BJ (cell line): Measurements from ENCODE around the gene ZMYND8. TPM values are rescaled to one million over a fixed set of nuclear protein-coding genes. Genes with fewer than 3 reads are reported as not detected.
A peak's percentile ranks its signal among the peaks of the same experiment; 100 is the strongest.

ENCODE experiments used
- CTCF ChIA-PET: fragments of 350-600 bp; formaldehyde crosslinking; extraction: SDS; loops from one replicate; lab custom pipeline; 2021; ENCODE audit warnings: antibody characterized with exemption, inconsistent platforms; lab: Yijun Ruan, JAX
- POLR2A ChIA-PET: fragments of 300-600 bp; sonication (Branson Sonifier 250); formaldehyde crosslinking; extraction: SDS; loops from one replicate; lab custom pipeline; 2021; ENCODE audit warnings: antibody characterized with exemption; lab: Charles Lee
- DNase-seq: peaks from one replicate; pipeline ENCODE4 v3.0.0-alpha.2; 2011; ENCODE audit warnings: low read depth
- H3K27me3 ChIP-seq: 2 replicates; pipeline ENCODE4 v1.6.0; 2011; ENCODE audit warnings: low read length; ENCODE audit not compliant: control insufficient read depth, insufficient read depth
- H3K36me3 ChIP-seq: 2 replicates; pipeline ENCODE4 v1.5.1; 2011; ENCODE audit warnings: low read length; ENCODE audit not compliant: control insufficient read depth, insufficient read depth
- H3K4me3 ChIP-seq: 2 replicates; pipeline ENCODE4 v1.5.1; 2011; ENCODE audit warnings: low read depth, mild to moderate bottlenecking, control low read depth, low read length
- polyA plus RNA-seq: library from polyadenylated mRNA; depleted of rRNA; stranded (reverse); fragments of >200 nt; gene quantifications from 2 replicates; pipeline ENCODE4 v1.2.3, GENCODE V29; 2011
- TF ChIP-seq, protein P1 (sequence below): IDR thresholded peaks from 2 replicates; pipeline ENCODE4 v1.5.1; 2011; ENCODE audit warnings: low read depth, mild to moderate bottlenecking, control low read depth, inconsistent platforms, low read length, moderate library complexity; ENCODE audit not compliant: insufficient read depth

ZMYND8 gene
- polyA plus RNA-seq, 1 experiment, result 12.7 TPM

DNA sequence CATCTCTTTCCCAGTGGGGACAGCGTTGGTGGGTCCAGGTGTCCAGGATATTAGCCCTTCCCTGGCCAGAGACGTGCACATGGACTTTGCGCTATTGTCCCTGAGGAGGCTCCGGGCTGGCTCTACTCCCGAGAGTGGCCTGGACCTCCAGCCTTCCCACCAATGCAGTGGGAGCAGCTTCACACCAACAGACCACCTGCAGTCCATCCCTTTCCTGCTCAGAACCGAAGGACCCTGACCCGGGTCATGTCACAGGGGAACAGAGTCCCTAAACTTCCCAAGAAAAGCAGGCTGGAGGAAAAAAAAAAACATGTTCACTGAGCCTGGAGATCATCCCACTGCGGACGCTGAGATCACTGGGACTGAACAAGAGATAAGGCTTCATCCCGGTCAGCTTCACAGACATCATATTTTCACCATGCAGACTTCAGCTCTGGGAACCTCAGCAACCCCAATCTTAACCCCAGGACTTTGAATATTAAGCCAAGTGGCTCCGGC is 18.3 kb downstream of the ZMYND8 start:
- Histone ChIP-seq H3K36me3 (no peaks in the 10 kb centered on the region), H3K27me3 (no peaks in the 10 kb centered on the region), H3K4me3 (no peak overlapping the region)
- CTCF ChIA-PET, result interaction anchor here (1.8 kb wide), 1 partner anchor 14 kb away, joined by 9 read pairs; no protein-coding TSS in a partner anchor
- TF ChIP-seq, protein P1, sequence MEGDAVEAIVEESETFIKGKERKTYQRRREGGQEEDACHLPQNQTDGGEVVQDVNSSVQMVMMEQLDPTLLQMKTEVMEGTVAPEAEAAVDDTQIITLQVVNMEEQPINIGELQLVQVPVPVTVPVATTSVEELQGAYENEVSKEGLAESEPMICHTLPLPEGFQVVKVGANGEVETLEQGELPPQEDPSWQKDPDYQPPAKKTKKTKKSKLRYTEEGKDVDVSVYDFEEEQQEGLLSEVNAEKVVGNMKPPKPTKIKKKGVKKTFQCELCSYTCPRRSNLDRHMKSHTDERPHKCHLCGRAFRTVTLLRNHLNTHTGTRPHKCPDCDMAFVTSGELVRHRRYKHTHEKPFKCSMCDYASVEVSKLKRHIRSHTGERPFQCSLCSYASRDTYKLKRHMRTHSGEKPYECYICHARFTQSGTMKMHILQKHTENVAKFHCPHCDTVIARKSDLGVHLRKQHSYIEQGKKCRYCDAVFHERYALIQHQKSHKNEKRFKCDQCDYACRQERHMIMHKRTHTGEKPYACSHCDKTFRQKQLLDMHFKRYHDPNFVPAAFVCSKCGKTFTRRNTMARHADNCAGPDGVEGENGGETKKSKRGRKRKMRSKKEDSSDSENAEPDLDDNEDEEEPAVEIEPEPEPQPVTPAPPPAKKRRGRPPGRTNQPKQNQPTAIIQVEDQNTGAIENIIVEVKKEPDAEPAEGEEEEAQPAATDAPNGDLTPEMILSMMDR, result no peak
- POLR2A ChIA-PET, result no interaction called here
- DNase-seq, result no peak

DNA sequence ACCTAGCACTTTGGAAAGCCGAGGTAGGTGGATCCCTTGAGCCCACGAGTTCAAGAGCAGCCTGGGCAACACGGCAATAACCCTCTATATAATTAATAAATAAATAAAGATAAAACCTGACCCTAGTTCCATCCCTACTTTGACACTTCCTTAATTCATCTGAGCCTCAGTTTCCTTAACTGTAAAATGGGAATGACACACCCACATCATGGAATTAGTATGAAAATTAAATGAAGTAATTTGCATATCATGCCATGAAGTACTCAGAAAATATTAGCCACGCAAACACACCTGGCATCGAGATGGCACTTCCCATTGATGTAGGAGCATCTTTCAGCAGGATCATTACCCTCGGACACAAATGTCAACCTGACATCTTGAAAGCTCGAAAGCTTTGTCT is 19.1 kb downstream of the ZMYND8 start:
- CTCF ChIA-PET, result no interaction called here
- DNase-seq, result no peak
- POLR2A ChIA-PET, result no interaction called here

DNA sequence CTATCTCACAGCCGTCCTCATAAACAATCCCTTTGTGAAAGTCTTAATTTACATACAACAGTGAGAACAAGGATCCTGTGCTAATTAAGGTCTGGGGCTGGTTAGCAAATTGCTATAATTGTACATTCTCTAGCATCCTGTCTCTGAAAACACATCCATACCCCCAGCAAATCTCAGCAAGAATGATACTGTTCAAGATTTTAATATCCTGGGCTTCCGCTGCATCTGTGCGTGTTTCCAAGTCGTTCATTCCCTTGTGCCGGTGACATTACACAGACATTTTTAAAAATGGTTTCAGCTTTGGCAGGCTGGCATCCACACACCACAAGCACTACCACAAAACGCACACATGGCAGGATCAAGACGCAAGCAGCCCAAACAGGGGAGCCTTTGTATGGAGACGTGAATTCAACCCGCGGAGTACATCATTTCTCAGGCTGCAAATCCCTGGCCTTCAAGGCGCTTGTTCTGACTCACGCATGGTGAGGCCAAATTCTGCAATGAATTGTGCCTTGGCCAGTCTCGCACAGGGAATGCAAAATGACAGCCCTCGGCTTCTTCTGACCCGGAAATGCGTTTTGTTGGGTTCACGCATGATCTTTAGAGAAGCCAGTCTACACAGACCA is 20.3 kb downstream of the ZMYND8 start:
- DNase-seq, result peak; percentile 66
- CTCF ChIA-PET, result interaction anchor here (1.1 kb wide), 1 partner anchor 48 kb away, joined by 6 read pairs; no protein-coding TSS in a partner anchor
- H3K36me3 ChIP-seq, result no peaks in the 10 kb centered on the region
- no peak overlapping the region for H3K4me3 ChIP-seq
- TF ChIP-seq, protein P1, result no peak
- H3K27me3 ChIP-seq, result no peaks in the 10 kb centered on the region
- POLR2A ChIA-PET, result interaction anchor here (0.6 kb wide), 2 partner anchors 14 to 1371 kb away, joined by 4 to 6 read pairs; no protein-coding TSS in a partner anchor

More for the DNA sequence above, 19.1 kb downstream of the ZMYND8 start:
- H3K4me3 ChIP-seq, result no peak overlapping the region
- no peaks in the 10 kb centered on the region for H3K36me3 ChIP-seq
- TF ChIP-seq, protein P1, result no peak
- no peaks in the 10 kb centered on the region for H3K27me3 ChIP-seq

DNA sequence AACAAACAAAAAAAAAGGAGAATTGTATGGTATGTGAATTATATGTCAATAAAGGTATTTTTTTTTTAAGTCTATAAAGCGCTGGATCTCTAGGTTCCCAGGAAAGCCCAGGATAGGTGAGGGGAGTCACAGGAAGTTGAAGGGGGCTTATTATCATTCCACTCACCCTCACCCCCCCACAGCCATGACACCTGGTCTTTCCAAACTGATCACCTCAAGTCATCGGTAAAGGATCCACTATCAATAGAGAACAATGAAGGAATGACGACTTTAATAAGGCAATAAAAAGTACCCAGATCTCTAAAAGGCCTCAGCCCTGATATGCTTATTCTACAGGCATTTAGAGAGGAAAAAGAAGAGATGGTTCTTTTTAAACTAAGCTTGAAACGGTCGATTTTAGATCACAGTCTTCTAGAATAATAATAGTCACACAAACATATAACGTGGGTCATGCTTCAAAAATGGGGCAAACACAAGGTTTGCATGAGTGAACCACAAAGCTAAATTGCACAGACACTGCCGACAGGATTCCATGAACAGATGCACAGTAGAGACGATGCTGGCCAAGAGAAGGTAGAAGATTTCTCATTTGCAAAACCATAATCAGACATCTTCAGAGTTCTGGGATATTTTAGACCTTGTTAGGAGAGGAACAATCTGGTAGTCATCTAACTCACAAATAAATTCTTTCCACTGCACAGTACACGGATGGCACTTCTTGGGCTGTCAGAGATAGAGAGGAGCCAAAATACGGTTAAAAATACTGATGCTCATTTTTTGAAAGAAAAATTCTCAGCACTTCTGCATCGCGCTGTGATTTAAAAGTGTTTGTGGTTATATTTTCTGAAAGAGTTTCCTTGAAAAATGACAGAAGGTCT is 21.0 kb downstream of the ZMYND8 start:
- DNase-seq, result no peak
- POLR2A ChIA-PET, result interaction anchor here (0.6 kb wide), 1 partner anchor 14 kb away, joined by 6 read pairs; no protein-coding TSS in a partner anchor
- H3K36me3 ChIP-seq, result no peaks in the 10 kb centered on the region
- TF ChIP-seq, protein P1, result no peak
- H3K4me3 ChIP-seq, result no peak overlapping the region
- CTCF ChIA-PET, result interaction anchor here (1.1 kb wide), 1 partner anchor 49 kb away, joined by 6 read pairs; no protein-coding TSS in a partner anchor
- no peaks in the 10 kb centered on the region for H3K27me3 ChIP-seq
